ENCODE results near the gene PHLDA3.
"Not testable (repeated sequence)": the region's sequence is repeated elsewhere in the genome, so short reads cannot be mapped to it uniquely, and the experiment has no call there.

Gene PHLDA3

GRCh38 chr1:201497935-201498509 lies 29.0 kb upstream of the PHLDA3 start:
- no peak overlapping the region for H3K4me3 Mint-ChIP-seq
- H3K36me3 Mint-ChIP-seq, result peaks cover 3% of the 10 kb centered on the region
- H3K4me1 Mint-ChIP-seq (ENCODE audit: low read depth), result peaks cover 3% of the 10 kb centered on the region
- H3K9me3 Mint-ChIP-seq (ENCODE audit: low read depth), result no peaks in the 10 kb centered on the region
- H3K27ac Mint-ChIP-seq, result no peak overlapping the region
- H3K27me3 Mint-ChIP-seq, result no peaks in the 10 kb centered on the region

DNA sequence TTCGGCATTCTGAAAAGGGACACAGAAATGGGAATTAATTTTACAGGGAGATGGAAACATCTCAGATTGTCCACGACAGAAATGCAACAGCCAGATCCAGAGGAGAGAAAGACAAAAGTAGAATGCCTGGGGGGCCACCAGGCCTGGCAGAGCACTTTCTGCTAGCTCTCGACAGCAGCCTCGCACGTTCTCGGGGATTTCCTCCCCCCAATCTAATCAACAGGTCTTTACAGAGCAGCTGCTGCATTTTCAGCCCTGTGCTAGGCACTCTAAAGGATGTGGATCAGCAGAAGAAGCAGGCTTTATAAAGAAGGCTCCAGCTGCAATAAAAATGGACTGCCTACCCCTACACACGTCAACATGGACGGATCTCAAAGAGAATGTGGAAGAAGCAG lies 27.3 kb upstream of the PHLDA3 start:
- no peak overlapping the region for H3K27ac Mint-ChIP-seq
- peaks cover 3% of the 10 kb centered on the region for H3K36me3 Mint-ChIP-seq
- no peaks in the 10 kb centered on the region for H3K9me3 Mint-ChIP-seq (ENCODE audit: low read depth)
- no peaks in the 10 kb centered on the region for H3K27me3 Mint-ChIP-seq
- no peak overlapping the region for H3K4me3 Mint-ChIP-seq
- no peaks in the 10 kb centered on the region for H3K4me1 Mint-ChIP-seq (ENCODE audit: low read depth)

GRCh38 chr1:201495551-201496295 lies 26.7 kb upstream of the PHLDA3 start:
- Mint-ChIP-seq H3K27ac (no peak overlapping the region), H3K9me3 (ENCODE audit: low read depth) (no peaks in the 10 kb centered on the region), H3K4me1 (ENCODE audit: low read depth) (no peaks in the 10 kb centered on the region), H3K36me3 (peaks cover 3% of the 10 kb centered on the region), H3K27me3 (no peaks in the 10 kb centered on the region), H3K4me3 (no peak overlapping the region)

DNA sequence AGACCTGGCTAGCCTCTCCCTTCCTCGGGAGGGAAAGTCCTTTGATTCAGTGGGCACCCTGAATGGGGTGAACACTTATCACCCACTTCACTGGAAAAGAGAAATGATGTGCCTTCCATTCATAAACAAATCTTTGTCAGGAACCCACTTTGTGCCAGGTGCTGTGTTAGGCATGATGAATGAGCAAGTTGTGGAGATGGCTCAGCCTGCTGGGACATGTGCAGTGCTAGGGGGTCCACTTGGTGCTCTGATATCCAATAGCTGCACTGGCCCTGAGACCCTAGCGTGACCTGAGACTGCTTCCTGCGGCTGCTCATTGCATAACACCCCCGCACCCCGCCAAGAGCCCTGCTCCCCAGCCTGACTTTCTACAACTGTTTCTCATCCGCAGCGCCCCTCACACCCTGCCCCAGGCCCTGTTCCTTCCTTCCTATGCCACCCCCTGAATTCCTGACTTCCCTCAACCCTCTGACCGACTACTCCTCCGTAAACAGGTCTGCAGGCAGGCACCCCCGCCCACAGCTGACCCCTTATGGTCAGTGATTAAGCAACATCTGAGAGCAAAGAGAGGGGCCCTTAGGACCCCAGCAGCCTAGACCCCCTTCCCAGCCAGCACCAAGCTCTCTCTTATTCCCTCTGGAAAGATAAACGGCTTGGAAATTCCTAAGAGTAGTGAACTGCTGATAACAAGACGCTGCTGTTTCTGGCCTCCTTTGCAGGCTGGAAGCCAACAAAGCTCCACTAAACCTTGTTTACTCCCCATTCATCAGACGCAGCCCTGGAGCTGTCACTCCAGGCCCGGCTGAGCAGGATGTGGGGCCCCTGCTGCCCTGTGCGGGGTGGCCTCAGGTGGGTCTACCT lies 25.0 kb upstream of the PHLDA3 start:
- Mint-ChIP-seq H3K36me3 (peaks cover 5% of the 10 kb centered on the region), H3K4me3 (no peak overlapping the region), H3K27ac (no peak overlapping the region), H3K9me3 (ENCODE audit: low read depth) (no peaks in the 10 kb centered on the region), H3K4me1 (ENCODE audit: low read depth) (no peaks in the 10 kb centered on the region), H3K27me3 (no peaks in the 10 kb centered on the region)

DNA sequence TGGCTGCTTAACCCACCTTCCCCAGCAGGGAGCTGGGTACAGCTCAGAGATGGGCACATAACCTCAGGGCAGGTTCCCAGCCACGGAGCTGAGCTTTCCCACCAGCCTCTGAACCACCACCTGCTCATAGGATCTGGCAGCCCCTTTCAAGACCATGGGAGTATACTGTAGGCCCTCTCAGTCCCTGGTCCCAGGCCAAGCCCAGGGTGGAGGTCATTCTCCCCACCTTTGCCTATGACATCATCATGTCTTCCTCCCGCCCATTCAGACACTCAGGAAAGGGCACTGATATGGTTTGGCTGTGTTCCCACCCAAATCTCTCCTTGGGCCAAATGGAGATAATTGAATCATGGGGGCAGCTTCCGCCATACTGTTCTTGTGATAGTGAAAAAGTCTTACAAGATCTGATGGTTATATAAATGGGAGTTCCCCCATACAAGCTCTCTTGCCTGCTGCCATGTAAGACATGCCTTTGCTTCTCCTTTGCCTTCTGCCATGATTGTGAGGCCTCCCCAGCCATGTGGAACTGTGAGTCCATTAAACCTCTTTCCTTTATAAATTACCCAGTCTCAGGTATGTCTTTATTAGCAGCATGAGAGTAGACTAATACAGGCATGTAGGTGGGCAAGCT lies 24.2 kb upstream of the PHLDA3 start:
- H3K27me3 Mint-ChIP-seq; H3K4me3 Mint-ChIP-seq; H3K9me3 Mint-ChIP-seq (ENCODE audit: low read depth); H3K36me3 Mint-ChIP-seq; H3K4me1 Mint-ChIP-seq (ENCODE audit: low read depth); H3K27ac Mint-ChIP-seq: not testable (repeated sequence)

DNA sequence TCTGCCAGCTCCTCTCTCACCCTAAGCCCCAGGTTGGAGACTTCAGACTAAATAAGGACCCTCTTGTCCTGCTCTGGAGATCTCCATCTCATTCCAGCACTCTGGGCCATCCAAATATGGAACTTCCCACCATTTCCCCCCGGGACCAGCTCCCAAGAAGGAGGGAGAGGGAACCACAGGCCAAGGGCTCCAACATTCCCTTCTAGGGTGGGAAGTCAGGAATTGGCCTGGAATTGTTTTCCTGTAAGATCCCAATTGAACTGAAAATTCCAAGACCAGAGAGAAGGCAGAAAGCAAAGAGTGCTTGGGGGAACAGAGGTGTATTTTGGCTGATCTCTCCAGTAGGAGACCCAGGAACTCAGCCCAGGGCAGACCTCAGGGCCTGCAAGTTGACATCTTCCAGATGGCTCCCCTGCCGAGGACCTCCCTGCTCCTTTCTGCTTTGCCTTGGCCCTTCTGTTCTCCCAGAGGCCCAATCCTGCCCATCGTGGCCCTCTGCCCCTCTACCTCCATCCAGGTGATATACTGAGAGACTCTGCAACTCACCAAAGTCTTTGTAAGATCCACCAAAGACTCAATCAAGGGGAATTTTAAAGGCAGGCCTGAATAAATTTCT lies 23.0 kb upstream of the PHLDA3 start:
- Mint-ChIP-seq H3K9me3 (ENCODE audit: low read depth) (no peaks in the 10 kb centered on the region), H3K4me3 (no peak overlapping the region), H3K36me3 (peaks cover 5% of the 10 kb centered on the region), H3K27ac (no peak overlapping the region), H3K27me3 (no peaks in the 10 kb centered on the region), H3K4me1 (ENCODE audit: low read depth) (no peaks in the 10 kb centered on the region)

DNA sequence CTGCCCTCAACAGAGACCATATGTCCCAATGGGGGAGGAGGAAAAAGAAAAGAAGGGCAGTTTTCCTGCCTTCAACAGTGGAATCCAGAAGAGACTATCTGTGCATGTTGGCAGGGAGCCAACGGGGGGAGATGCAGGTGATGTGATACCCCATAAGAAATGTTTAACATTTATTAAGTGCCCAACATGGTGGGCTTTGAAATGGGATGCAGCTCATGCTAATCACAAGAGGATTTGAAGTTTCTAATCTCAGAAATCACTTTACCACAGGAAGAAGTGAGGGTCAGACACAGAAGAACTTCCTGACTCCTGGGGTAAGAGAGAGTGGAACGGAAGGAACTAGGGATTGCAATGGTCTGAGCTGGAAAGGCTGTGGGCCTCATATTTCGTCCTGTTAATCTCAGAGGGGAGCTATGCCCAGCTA lies 21.7 kb upstream of the PHLDA3 start:
- no peaks in the 10 kb centered on the region for H3K27me3 Mint-ChIP-seq
- H3K27ac Mint-ChIP-seq, result no peak overlapping the region
- peaks cover 5% of the 10 kb centered on the region for H3K36me3 Mint-ChIP-seq
- no peaks in the 10 kb centered on the region for H3K9me3 Mint-ChIP-seq (ENCODE audit: low read depth)
- no peaks in the 10 kb centered on the region for H3K4me1 Mint-ChIP-seq (ENCODE audit: low read depth)
- H3K4me3 Mint-ChIP-seq, result no peak overlapping the region

DNA sequence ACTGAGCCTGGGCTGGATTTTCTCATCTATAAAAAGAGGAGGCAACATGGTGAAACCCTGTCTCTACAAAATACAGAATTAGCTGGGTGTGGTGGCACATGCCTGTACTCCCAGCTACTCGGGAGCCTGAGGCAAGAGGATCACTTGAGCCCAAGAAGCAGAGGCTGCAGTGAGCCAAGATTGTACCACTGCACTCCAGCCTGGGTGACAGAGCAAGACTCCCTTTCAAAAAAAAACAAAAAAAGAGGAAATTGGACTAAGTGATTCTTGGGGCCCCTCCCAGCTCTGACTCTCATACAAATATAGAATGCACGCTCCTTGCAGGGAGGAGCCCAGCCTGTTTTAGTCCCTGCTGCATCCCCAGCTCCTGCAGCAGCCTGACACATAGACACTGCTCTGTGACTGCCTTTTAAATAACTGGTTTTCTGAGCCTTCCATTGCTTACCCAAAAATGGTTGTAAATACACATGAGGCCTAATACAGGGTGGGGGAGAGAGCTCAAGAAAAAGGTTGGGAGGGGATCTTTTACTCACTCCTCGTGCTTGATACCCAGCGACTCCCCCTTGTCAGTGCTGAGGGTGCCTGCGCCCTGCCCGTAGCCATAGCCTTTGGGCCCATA lies 20.8 kb upstream of the PHLDA3 start:
- no peak overlapping the region for H3K27ac Mint-ChIP-seq
- H3K4me3 Mint-ChIP-seq, result no peak overlapping the region
- no peaks in the 10 kb centered on the region for H3K9me3 Mint-ChIP-seq (ENCODE audit: low read depth)
- peaks cover 4% of the 10 kb centered on the region for H3K36me3 Mint-ChIP-seq
- no peaks in the 10 kb centered on the region for H3K27me3 Mint-ChIP-seq
- H3K4me1 Mint-ChIP-seq (ENCODE audit: low read depth), result no peaks in the 10 kb centered on the region

DNA sequence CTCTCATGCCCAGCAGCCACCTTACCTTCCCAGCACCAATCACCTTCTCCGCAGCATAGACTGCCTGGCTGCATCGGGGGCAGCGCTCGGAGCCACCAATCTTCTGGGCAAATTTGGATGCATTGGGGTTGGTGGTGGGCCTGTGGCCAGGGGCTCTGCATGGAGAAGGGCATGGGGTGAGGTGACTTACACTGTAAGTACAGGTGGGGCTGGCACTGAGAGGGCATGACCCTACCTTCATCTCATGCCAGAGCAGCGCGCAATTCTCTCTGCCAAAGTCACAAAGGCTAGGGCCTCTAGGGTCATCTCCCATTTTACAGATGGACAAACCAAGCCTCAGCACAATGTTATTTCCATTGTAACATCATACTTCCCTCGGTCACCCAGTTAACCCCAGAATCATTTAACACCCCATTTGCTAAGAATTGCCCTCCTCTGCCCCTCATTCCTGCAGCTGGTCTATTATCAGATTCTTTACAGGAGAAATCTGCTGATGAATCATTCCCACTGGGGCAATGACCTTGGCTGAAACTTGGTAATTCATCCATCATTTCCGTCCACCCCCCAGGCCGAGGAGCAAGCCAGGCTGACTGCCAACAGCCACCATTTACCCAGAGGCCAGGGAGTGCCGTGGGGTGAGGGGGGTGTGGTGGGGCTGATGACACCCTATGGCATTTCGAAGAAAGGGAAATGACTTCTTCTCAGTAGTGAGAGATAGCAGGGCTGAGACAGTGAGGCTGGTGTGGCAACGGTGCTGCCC lies 20.0 kb upstream of the PHLDA3 start:
- H3K27me3 Mint-ChIP-seq, result no peaks in the 10 kb centered on the region
- no peak overlapping the region for H3K27ac Mint-ChIP-seq
- no peak overlapping the region for H3K4me3 Mint-ChIP-seq
- peaks cover 2% of the 10 kb centered on the region for H3K36me3 Mint-ChIP-seq
- no peaks in the 10 kb centered on the region for H3K9me3 Mint-ChIP-seq (ENCODE audit: low read depth)
- H3K4me1 Mint-ChIP-seq (ENCODE audit: low read depth), result no peaks in the 10 kb centered on the region

DNA sequence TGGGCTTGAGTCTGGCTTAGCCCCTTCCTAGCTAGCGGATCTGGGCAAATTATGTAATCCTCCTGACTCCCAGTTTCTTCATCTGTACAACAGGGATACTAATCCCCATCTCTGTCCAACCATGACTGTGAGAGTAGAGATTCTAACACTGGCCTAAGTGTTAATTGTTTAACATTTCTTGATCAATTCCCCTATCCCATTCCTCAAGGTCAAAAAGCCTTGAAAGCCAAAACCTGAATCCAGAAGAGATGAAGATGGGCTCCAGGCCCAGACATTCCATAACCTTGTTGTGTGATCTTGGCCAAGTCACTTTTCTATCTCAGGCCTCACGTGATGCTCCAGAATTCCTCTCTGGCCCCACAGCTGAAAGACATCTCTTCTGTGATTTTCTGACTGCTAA lies 18.8 kb upstream of the PHLDA3 start:
- no peak overlapping the region for H3K27ac Mint-ChIP-seq
- no peak overlapping the region for H3K4me3 Mint-ChIP-seq
- peaks cover 2% of the 10 kb centered on the region for H3K36me3 Mint-ChIP-seq
- no peaks in the 10 kb centered on the region for H3K4me1 Mint-ChIP-seq (ENCODE audit: low read depth)
- H3K27me3 Mint-ChIP-seq, result no peaks in the 10 kb centered on the region
- no peaks in the 10 kb centered on the region for H3K9me3 Mint-ChIP-seq (ENCODE audit: low read depth)

DNA sequence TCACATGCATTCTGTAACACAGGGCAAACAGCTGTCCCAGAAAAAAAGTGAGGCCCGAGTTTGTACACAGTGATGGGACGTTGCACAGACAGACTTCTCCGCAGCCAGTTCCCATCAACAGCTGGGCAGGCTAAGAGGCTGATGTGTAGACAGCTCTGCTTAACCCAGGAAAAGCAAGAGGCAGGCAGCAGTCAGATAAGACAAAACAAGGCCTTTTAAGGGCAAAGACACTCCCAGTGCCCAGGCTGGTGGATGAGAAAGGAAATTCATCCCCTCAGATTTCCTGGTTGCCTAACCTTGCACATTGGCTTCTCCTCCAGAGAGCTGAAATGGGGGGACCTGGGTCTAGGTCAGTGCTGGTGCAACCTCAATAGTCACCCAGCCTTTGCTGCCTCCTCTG lies 17.2 kb upstream of the PHLDA3 start:
- H3K36me3 Mint-ChIP-seq, result peaks cover 2% of the 10 kb centered on the region
- H3K4me1 Mint-ChIP-seq (ENCODE audit: low read depth), result peaks cover 6% of the 10 kb centered on the region
- H3K4me3 Mint-ChIP-seq, result no peak overlapping the region
- peak overlapping the region; percentile 70 for H3K27ac Mint-ChIP-seq
- H3K27me3 Mint-ChIP-seq, result peaks cover under 1% of the 10 kb centered on the region
- no peaks in the 10 kb centered on the region for H3K9me3 Mint-ChIP-seq (ENCODE audit: low read depth)

- H3K9me3 Mint-ChIP-seq (ENCODE audit: low read depth), result no peaks in the 10 kb centered on the region
- H3K27ac Mint-ChIP-seq, result no peak overlapping the region
- H3K4me1 Mint-ChIP-seq (ENCODE audit: low read depth), result peaks cover 10% of the 10 kb centered on the region
- H3K4me3 Mint-ChIP-seq, result no peak overlapping the region
- H3K36me3 Mint-ChIP-seq, result peaks cover 2% of the 10 kb centered on the region
- peaks cover 2% of the 10 kb centered on the region for H3K27me3 Mint-ChIP-seq
Observed at GRCh38 chr1:201485184-201485774, 16.3 kb upstream of the PHLDA3 start.

DNA sequence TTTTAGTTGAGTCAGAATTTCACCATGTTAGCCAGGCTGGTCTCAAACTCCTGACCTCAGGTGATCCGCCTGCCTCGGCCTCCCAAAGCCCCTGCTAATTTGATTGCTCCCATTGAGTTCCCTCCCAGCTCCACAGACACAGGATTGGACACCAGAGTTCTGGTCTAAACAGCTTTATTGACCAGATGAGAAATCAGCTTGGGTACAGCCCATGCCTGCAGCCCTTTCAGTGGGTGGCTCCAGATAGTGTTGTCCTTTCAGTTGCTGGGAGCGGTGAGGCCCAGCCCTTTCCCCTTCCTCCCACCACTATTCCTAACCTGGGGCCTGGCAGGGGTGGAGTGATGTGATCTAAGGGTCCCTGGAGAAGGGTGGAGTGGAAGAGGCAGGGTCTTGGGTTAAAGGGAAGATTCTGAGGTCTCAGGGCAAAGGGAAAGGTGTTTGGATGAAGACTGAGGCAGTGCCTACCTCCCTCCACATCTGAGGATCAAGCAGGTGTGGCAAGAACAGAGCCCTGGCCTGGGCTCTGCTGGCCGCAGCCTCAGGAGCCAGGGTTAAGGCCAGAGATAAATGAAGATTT lies 14.5 kb upstream of the PHLDA3 start:
- H3K27ac Mint-ChIP-seq, result peak overlapping the region; percentile 0
- H3K4me3 Mint-ChIP-seq, result no peak overlapping the region
- H3K9me3 Mint-ChIP-seq (ENCODE audit: low read depth), result no peaks in the 10 kb centered on the region
- H3K4me1 Mint-ChIP-seq (ENCODE audit: low read depth), result peaks cover 10% of the 10 kb centered on the region
- H3K36me3 Mint-ChIP-seq, result no peaks in the 10 kb centered on the region
- peaks cover 9% of the 10 kb centered on the region for H3K27me3 Mint-ChIP-seq

Measured in activated naive CD8-positive, alpha-beta T cell (primary cell).